Left lung (tissue), 10 donors: ENCODE data around the gene FCRL1. TPM values are rescaled to one million over a fixed set of nuclear protein-coding genes. Genes with fewer than 3 reads are reported as not detected.

Experiments used
- ATAC-seq: fragments of 200-7000 bp; cut with Tn5 transposase; one replicate; pipeline ENCODE4 v1.9.1; 2020; ENCODE audit warnings: moderate library complexity
- DNase-seq, 4 donors: peaks; one replicate each; pipeline ENCODE4 v3.0.0-alpha.2; 2013 to 2020
- H3K27ac ChIP-seq, 2 donors: fragments of 200-600 bp; sonication (generic) in 1 of 2; one replicate each; pipeline versions ENCODE4 v1.5.0 to v1.8.0; 2020 to 2021
- H3K27me3 ChIP-seq, 2 donors: fragments of 200-600 bp; sonication (generic) in 1 of 2; one replicate each; pipeline versions ENCODE4 v1.5.0 to v1.8.0; 2020 to 2021
- H3K36me3 ChIP-seq, 2 donors: fragments of 200-600 bp; sonication (generic) in 1 of 2; one replicate each; pipeline versions ENCODE4 v1.5.0 to v1.8.0; 2020 to 2021
- H3K4me1 ChIP-seq, 2 donors: fragments of 200-600 bp; one replicate each; pipeline ENCODE4 v1.8.0; 2021
- H3K4me3 ChIP-seq, 2 donors: fragments of 200-600 bp; sonication (generic) in 1 of 2; one replicate each; pipeline versions ENCODE4 v1.5.0 to v1.8.0; 2020 to 2021; ENCODE audit warnings: mild to moderate bottlenecking in 1 of 2
- H3K9me3 ChIP-seq, 2 donors: fragments of 200-600 bp; sonication (generic) in 1 of 2; one replicate each; pipeline versions ENCODE4 v1.5.0 to v1.8.0; 2020 to 2021
- intact Hi-C, 2 donors: fragments of 100-400 bp; cut with DNase I; formaldehyde crosslinking; loops; one replicate each; pipeline versions ENCODE4 v1.11.2 to v1.14.2; 2022
- polyA plus RNA-seq, 6 donors: library from polyadenylated mRNA; unstranded; fragments of 120-200 nt; gene quantifications; one replicate each; pipeline ENCODE4 v1.2.1, GENCODE V29; 2013; ENCODE audit not compliant: insufficient read length in 6 of 6
- total RNA-seq, 2 donors: library from RNA; stranded (reverse); fragmentation: NEBNext Ultra II Directional; extraction: Animal tissue kit (Norgen Biotek cat#: 25700); gene quantifications; one replicate each; pipeline ENCODE4 v1.2.1, GENCODE V29; 2021
- TF ChIP-seq, protein P1 (sequence below), 2 donors: fragments of 200-600 bp; sonication (generic) in 1 of 2; IDR thresholded peaks; one replicate each; pipeline versions ENCODE4 v1.5.0 to v1.8.0; 2021; ENCODE audit warnings: antibody characterized with exemption in 2 of 2
- donor health status: DM: no; HTN: yes; CAD: no.
- donor health status: DM: no; HTN: no; CAD: no.

FCRL1 gene
- total and polyA plus RNA-seq, 8 donors: 0.14 to 3.4 (median 0.23) TPM

GRCh38 chr1:157852476-157852875, 32.6 kb upstream of the FCRL1 start:
- H3K27ac ChIP-seq: no peak overlapping the region
- H3K4me3 ChIP-seq: no peak overlapping the region
- no peak for ATAC-seq
- no peaks in the 10 kb centered on the region for H3K27me3 ChIP-seq
- no peak for DNase-seq
- H3K36me3 ChIP-seq: no peaks in the 10 kb centered on the region
- H3K4me1 ChIP-seq: no peaks in the 10 kb centered on the region
- intact Hi-C loops: no loop called here
- TF ChIP-seq, protein P1, sequence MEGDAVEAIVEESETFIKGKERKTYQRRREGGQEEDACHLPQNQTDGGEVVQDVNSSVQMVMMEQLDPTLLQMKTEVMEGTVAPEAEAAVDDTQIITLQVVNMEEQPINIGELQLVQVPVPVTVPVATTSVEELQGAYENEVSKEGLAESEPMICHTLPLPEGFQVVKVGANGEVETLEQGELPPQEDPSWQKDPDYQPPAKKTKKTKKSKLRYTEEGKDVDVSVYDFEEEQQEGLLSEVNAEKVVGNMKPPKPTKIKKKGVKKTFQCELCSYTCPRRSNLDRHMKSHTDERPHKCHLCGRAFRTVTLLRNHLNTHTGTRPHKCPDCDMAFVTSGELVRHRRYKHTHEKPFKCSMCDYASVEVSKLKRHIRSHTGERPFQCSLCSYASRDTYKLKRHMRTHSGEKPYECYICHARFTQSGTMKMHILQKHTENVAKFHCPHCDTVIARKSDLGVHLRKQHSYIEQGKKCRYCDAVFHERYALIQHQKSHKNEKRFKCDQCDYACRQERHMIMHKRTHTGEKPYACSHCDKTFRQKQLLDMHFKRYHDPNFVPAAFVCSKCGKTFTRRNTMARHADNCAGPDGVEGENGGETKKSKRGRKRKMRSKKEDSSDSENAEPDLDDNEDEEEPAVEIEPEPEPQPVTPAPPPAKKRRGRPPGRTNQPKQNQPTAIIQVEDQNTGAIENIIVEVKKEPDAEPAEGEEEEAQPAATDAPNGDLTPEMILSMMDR (IDR thresholded peaks at IDR 0.05): no peak
- H3K9me3 ChIP-seq: no peaks in the 10 kb centered on the region

DNA sequence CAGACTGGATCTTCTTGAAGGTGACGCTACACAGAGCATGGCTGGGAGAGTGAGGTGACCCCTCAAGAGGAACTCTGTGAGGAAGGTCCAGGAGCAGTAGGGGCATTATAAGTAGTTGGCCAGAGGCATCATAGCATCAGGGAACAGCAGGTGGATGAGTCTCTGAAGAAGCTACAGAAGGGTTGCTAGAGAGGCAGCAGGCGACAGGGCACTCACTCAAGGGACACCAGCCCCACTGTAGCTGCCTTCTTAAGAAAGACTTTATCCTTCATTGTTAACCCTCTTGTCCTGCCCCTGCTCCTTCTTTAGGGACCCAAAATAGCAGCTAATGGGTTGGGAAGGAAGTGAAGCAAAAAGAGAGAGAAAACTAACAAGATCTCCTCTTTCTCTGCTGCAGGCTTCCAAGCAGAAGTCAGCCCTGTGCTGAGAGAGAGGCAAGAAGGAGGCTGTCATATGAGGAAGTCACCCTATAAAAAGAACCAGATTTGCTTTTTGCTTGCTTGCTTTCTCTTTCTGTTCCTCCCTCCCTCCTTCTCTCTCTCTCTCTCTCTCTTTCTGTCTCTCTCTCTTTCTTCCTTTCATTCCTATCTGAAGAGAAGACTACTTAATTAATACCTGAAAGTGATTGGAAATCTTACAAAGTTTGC, 29.4 kb upstream of the FCRL1 start:
- no peaks in the 10 kb centered on the region for H3K27me3 ChIP-seq
- H3K4me1 ChIP-seq: no peaks in the 10 kb centered on the region
- intact Hi-C loops: no loop called here
- H3K27ac ChIP-seq: no peak overlapping the region
- peak; percentile 33 for ATAC-seq
- no peak overlapping the region for H3K4me3 ChIP-seq
- no peaks in the 10 kb centered on the region for H3K36me3 ChIP-seq
- TF ChIP-seq, protein P1 (IDR thresholded peaks at IDR 0.05): no peak
- no peaks in the 10 kb centered on the region for H3K9me3 ChIP-seq
- no peak for DNase-seq

- H3K36me3 ChIP-seq: no peaks in the 10 kb centered on the region
- no peak overlapping the region for H3K27ac ChIP-seq
- no peak for DNase-seq
- intact Hi-C loops: no loop called here
- peak; percentile 52 for ATAC-seq
- H3K4me1 ChIP-seq: no peaks in the 10 kb centered on the region
- TF ChIP-seq, protein P1 (IDR thresholded peaks at IDR 0.05): no peak
- no peaks in the 10 kb centered on the region for H3K27me3 ChIP-seq
- H3K4me3 ChIP-seq: no peak overlapping the region
- H3K9me3 ChIP-seq: no peaks in the 10 kb centered on the region
Observed at GRCh38 chr1:157844089-157844830, 24.3 kb upstream of the FCRL1 start.

- Histone ChIP-seq H3K9me3 (no peaks in the 10 kb centered on the region), H3K4me3 (no peak overlapping the region), H3K27me3 (no peaks in the 10 kb centered on the region), H3K36me3 (no peaks in the 10 kb centered on the region), H3K4me1 (no peaks in the 10 kb centered on the region), H3K27ac (no peak overlapping the region)
- intact Hi-C loops: no loop called here
- DNase-seq: no peak
- ATAC-seq: no peak
- TF ChIP-seq, protein P1 (IDR thresholded peaks at IDR 0.05): no peak
Observed at GRCh38 chr1:157842939-157843338, 23.0 kb upstream of the FCRL1 start.

DNA sequence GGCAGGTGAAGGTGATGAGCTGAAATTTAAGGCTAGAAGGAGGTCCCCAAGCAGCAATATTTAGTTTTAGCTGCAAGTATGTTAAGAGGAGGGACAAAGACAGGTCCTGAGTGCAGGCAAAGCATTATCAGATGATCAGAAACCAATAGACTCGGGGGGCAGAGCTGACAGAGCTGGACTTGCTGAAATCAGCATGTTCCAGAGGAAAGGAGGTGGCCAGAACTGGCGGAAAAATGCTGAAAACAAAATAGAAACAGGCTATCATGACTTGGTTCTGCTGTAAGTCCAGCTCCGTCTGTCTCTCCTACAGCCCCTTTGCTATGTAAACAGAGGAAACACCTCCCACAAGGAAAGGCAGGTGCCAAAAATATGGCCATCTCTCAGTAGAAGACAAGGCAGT, 21.8 kb upstream of the FCRL1 start, which contains the start of gene CD5L:
CD5L (minus strand) TSS at position 101 of the 400 bp plus-strand sequence. CDS start 107 bp downstream, outside the sequence.
- no peak within 1 kb of the TSS for H3K4me3 ChIP-seq

More for the DNA sequence above, 21.8 kb upstream of the FCRL1 start, which contains the start of gene CD5L:
- ATAC-seq (no peak), DNase-seq (no peak)
- H3K4me1 ChIP-seq: no peaks in the 10 kb centered on the region
- TF ChIP-seq, protein P1 (IDR thresholded peaks at IDR 0.05): no peak
- no peaks in the 10 kb centered on the region for H3K9me3 ChIP-seq
- no peaks in the 10 kb centered on the region for H3K36me3 ChIP-seq
- no peaks in the 10 kb centered on the region for H3K27me3 ChIP-seq
- no peak within 1 kb of the TSS for H3K27ac ChIP-seq
- intact Hi-C loops: no loop called here
